ENCODE results near the gene TXNL4B. TPM values are rescaled to one million over a fixed set of nuclear protein-coding genes. Genes with fewer than 3 reads are reported as not detected.

TXNL4B gene
- total RNA-seq: 6.9 TPM
- long read RNA-seq, transcript TXNL4B-201 (4 exons, 2,556 nt): major isoform, 8 of 12 reads
- long read RNA-seq, partial matches to known transcripts: 0 of 12 reads
- long read RNA-seq, other reads (novel, unspliced or antisense): 4 of 12 reads

DNA sequence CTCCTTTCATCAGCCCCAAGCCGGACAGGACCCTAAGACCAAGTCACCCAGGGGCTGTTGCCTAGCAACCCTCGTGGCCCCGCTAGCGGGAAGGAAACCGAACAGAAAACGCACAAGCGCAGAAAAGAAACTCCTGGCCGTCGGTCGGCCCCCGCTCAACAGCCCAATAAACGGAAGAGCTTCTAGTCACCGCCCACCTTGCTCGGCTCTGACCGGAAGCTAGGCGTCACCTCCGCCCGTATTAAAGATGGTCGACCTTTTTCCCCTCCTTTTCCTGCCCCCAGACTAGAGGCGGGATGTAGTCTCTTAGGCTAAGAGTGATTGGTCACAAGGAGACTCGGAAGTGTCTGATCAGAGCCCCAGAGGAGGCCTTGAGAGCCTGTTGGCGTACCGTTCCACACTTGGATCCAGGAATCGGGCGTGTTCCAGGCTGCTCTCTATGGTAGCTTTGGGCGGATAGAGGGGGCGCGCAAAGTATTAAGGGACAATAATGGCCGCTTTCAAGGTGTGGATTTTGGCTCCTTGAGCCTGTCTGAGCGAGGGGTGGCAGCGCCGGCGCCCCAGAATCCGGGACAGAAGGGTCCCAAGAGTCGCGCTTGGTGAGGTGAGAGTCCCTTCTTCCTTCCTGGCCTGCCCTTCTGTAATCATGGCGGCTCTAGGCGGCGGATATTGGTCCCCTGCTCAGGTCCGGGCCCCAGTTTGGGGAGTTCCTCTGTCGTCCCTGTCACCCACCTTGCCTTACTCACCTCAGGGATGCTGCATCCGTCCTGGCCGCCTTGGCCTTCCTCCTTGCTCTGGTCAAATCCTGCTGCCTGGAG, at the start of gene TXNL4B, which contains the start of gene DHX38:
TXNL4B (minus strand) TSS at position 173 of the 818 bp plus-strand sequence. CDS start 2,871 bp downstream, outside the sequence.
DHX38 (plus strand) TSS at position 400 of the 818 bp plus-strand sequence. CDS start 2,311 bp downstream, outside the sequence.
- ATAC-seq (ENCODE audit: poor library complexity) (peak; percentile 99), DNase-seq (peak; percentile 95)
- intact Hi-C loops (cut with DNase I): no loop called here

DNA sequence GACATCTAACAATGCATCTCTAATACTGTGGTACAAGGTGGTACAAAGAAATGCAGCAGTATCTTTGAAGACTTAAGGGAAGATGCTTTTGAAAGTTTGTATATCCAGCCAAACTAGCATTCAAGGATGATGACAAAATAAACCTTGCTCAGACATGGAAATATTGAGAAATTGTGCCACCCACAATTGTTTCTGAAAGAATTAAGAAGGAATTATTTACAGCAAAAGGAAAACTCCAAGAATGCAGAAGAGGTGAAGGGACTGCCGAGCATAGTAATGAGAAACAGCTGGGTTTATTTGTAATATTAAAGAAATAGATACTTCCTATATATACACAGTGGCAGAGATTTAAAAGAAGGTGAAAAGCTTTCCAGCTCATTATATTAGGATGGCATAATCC, 49.1 kb upstream of the TXNL4B start:
- ATAC-seq (ENCODE audit: poor library complexity): no peak
- intact Hi-C loops (cut with DNase I): no loop called here
- no peak for DNase-seq

DNA sequence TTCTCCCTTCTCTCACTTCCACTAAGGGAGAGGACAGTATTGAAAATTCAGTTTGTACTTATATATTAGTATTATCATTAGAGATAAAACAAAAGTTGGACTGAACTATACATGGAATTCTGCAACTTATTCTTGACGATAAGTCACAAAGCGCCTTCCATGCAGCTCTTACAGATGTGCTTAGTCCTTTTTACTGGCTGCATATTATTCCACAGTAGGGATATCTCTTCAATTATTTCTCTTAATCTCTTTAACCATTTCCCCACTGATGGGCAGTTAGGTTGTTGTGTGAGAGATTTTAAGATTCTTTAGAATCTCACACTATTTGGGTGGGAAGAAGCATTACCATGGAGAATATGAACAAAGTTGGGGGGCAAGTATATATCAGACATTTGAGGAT, 46.5 kb upstream of the TXNL4B start:
- no peak for ATAC-seq (ENCODE audit: poor library complexity)
- DNase-seq: no peak
- intact Hi-C loops (cut with DNase I): no loop called here

DNA sequence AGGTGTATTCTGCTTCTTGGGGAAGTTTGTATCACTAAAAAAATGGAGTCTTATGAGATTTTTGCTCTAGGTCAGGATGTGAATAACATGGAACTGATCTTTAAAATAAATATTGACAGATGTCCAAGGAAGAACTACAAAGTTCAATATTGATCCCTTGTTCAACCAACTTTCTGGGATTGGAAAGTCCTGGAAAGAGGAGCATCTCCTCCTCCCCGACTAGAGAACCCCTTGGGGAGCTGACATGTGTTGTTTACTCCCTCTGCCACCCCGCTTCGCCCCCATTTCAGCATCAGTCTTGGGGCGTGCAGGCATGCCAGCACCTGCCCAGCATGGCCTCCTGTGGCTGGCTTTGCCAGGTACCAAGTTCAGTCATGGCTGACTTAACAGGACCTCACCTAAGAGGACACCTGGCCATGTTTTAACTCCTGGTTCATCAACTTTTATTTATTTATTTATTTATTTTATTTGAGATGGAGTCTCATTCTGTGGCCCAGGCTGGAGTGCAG, 44.7 kb upstream of the TXNL4B start:
- intact Hi-C loops (cut with DNase I): no loop called here
- DNase-seq (no peak), ATAC-seq (ENCODE audit: poor library complexity) (no peak)

DNA sequence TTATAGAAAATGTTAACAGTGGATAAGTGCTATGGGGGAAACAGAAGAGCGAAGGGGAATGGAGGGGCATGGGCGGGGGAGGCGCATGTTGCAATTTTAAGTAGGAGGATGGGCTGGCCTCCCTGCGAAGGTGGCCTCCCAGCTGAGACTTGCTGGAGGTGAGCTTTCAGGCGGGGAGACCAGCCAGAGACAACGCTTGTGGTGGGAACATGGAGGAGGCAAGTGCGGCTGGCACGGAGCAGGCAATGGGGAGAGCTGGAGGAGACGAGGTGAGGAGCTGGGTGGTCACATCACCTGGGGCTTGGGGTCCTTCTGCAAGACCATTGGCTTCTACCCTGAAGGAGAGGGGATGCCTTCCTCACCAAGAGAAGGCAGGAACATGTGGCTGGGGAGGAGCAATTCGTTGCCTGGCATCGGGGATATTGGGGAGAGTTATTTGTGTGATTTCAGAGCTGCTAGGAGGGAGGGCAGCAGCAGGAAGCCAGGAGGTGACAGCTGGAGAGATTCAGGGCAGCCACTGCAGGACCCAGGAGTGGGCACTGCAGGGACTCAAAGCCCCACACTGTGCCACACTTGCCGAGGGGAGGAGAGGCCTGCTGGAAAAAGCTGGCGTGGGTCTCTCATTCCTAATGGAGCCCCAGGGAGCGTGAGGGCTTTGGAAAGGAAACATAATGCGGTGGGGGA, 44.1 kb upstream of the TXNL4B start:
- DNase-seq (no peak), ATAC-seq (ENCODE audit: poor library complexity) (no peak)
- intact Hi-C loops (cut with DNase I): no loop called here

GRCh38 chr16:72134507-72134906, 41.1 kb upstream of the TXNL4B start:
- DNase-seq: no peak
- no peak for ATAC-seq (ENCODE audit: poor library complexity)
- intact Hi-C loops (cut with DNase I): no loop called here

- ATAC-seq (ENCODE audit: poor library complexity) (no peak), DNase-seq (no peak)
- intact Hi-C loops (cut with DNase I): no loop called here
Measured at GRCh38 chr16:72132726-72133125, 39.3 kb upstream of the TXNL4B start.

DNA sequence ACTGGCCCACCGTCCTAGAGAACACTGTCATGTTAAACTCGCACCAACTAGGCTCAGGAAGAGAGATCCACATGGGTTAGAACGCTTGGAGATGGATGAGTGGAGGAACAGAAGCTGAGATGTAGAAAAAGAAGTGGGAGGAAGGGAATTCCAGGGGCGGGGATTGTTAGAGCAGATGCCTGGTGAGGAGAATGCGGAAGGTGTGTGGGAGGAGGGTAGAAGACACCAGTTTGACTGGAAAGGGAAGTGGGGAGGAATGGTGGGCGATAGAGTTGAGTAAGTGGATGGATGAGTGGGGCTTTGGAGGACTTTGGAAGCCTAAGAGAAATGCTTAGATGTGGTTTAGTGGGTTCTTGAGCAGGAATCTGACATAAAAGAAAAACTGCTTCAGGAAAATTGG, 37.6 kb upstream of the TXNL4B start:
- DNase-seq (no peak), ATAC-seq (ENCODE audit: poor library complexity) (no peak)
- intact Hi-C loops (cut with DNase I): no loop called here

DNA sequence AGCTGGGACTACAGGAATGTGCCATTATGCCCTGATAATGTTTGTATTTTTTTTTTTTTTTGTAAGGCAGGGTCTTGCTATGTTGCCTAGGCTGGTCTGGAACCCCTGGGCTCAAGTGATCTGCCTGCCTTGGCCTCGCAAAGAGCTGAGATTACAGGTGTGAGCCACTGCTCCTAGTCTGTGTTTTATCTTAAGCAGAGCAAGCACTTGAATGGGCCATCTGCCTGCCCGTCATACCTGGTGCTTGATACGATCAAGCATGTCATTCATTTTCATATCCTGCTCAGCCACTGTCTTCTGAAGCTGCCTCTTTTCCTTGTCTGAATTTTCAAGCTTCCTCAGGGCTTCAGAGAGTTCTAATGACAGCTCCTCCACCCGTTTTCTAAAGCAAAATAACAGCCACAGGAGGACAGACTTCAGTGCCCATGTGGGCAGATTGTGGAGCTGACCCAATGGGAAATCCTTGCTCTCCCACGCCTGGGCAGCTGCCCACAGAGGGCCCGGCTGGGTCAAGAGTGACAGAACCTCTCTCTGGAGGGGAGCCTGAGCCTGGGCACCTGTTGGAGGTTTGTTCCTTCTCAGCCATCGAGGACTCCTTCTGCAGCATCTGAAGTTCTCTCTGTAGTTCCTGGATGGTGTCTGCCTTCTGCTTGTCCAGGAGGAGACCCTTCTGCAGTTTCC, 36.7 kb upstream of the TXNL4B start:
- intact Hi-C loops (cut with DNase I): no loop called here
- DNase-seq (no peak), ATAC-seq (ENCODE audit: poor library complexity) (no peak)

- DNase-seq: no peak
- intact Hi-C loops (cut with DNase I): no loop called here
- ATAC-seq (ENCODE audit: poor library complexity): no peak
Measured at GRCh38 chr16:72128701-72129100, 35.3 kb upstream of the TXNL4B start.

DNA sequence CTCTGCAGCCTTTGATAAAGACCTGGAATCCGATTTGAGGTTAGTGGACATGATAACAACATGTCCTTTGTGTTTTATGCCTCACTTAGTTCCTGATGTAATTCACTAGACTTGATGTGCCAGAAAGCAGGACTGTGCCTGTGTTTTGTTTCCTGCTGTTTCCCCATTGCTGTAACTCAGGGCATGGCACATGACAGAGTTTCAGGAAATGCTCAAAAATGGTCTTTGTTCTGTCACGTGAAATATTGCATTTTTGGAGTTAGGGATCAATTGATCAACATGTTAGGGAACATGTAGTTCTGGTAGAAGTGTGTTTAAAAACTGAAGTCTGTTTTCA, 33.0 kb upstream of the TXNL4B start:
- ATAC-seq (ENCODE audit: poor library complexity) (peak; percentile 25), DNase-seq (no peak)
- intact Hi-C loops (cut with DNase I): no loop called here

DNA sequence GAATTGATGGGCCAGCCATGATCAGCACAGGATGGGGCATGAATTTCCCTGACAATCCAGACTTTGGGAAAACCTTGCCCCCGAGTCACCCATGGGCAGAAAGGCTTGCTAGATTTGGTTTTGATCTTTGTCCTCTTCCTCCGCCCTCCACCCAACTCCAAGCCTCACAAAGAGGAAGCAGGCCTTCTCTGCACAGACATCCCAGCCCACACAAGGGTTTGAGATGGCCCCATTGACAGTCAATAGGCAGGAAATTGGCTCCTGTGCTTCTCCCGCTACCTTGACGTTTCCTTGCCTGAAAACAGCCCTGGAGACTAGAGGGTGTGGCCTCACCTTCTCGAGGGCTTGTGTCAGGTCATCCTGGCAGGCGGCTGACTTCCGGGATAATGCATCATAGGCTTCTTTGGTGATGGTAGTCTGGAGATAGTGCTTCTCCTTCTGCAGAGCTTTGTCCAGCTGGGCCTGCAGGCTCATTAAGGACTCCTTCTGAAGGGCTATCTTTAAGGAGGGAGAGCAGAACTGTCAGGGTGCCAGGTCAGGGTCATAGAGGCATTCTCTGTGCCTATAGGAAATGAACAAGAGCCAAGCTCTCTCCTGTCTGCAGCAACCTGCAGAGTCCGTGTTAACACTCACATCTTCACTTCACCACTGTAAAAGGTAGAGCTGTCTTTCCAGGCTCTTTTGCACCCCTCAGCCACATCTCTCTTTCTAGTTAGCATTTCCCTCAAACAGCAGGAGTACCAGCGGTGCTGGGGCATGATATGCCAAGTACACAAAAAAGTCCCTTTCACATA, 32.4 kb upstream of the TXNL4B start:
- ATAC-seq (ENCODE audit: poor library complexity): peak; percentile 32
- DNase-seq: no peak
- intact Hi-C loops (cut with DNase I): no loop called here

DNA sequence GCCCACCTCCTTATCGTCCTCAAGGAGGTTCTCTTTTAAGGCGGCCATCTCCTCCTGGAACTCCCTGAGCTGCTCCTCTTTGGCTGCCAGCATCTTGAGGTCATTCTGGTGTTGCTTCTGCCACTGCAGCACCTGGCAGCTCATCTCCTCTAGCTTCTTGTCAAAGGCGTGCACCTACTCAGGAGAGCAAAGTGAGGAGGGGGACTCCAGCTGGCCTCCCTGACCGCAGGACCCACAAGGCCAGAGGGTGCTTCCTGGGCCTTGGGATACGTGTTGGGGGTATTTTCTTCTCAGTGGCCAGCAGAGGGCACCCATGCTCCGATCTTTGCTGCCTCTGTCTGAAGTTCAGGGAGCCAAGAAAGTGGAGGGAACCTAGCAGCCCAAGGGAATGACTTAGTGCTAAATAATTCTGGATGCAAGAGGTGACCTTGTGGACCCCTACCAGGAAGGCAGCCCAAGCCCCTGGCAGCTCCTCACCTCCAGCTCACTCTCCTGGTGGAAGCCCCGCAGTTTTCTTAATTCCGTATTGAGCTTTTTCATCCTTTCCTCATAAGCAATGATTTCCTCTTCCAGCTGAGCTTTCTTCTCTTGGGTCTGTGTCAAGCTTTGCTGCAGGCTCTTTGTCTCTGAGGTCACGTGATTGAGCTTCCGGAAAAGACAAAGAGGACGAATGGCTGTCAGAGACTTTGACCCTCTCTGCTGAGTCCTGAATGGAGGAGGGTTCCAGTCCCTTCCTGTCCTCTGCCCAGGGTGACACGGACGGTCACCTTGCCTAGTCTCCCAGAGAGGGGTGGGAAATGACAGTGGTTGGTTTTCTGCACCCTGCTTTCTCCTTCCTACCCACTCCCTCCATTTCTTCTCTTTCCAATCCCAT, 31.6 kb upstream of the TXNL4B start:
- DNase-seq (peak; percentile 61), ATAC-seq (ENCODE audit: poor library complexity) (peak; percentile 95)
- intact Hi-C loops (cut with DNase I): no loop called here

DNA sequence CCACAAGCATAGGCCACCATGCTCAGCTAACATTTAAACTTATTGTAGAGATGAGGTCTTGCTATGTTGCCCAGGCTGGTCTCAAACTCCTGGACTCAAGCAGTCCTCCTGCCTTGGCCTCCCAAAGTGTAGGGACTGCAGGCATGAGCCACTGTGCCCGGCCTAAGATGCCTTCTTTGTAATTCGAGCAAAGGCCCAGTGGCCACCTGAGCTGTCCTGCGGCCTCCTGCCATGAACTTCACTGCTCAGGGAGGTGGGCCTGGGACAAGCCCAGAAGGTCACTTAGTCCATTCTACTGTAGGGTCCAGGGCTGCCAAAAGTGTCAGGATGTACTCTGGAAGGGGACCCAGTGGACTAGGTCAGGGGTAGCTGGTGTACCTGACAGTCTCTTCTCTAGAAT, 30.7 kb upstream of the TXNL4B start:
- intact Hi-C loops (cut with DNase I): no loop called here
- ATAC-seq (ENCODE audit: poor library complexity) (no peak), DNase-seq (no peak)

DNA sequence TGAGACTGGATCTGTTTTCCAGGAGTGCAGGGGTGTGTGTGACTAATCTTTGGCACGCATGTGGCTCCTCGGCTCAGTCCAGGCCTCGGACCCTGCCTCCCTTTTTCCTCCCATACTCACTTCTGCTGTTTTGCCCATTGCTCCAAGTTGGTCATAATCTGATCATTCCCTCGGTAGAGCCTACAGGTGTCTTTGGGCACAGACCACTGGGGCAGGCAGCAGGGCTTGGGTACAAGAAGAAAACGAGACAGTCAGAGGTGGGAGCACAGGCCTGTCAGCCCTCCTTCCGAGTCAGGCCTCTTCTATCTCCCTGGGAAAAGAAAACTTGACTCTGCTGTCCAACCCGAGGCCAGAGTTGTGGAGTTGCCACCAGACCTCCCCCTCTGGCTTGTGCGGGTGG, 30.0 kb upstream of the TXNL4B start:
- no peak for DNase-seq
- no peak for ATAC-seq (ENCODE audit: poor library complexity)
- intact Hi-C loops (cut with DNase I): no loop called here

- no peak for ATAC-seq (ENCODE audit: poor library complexity)
- intact Hi-C loops (cut with DNase I): no loop called here
- no peak for DNase-seq
Measured at GRCh38 chr16:72122916-72123315, 29.5 kb upstream of the TXNL4B start.

DNA sequence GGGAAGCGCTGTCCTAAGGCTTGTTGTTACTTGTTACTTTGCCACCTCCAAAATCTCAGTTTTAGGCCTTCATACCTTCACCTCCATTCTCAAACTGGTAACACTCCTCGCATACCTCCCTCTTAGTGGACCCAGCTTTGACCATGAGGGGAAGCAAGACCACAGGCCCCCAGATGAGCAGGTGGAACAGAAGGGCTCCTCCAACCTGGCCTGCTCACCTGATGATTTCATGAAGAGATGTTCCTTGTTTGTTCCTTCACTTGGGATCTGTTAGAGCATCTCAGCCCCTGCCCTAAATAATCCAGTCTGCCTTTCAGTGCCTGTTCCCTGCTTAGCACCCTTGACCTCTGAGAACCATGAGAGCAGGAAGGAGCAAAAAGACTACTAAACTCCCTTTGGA, 28.9 kb upstream of the TXNL4B start:
- DNase-seq: no peak
- no peak for ATAC-seq (ENCODE audit: poor library complexity)
- intact Hi-C loops (cut with DNase I): no loop called here

GRCh38 chr16:72120026-72120425, 26.6 kb upstream of the TXNL4B start:
- ATAC-seq (ENCODE audit: poor library complexity): no peak
- no peak for DNase-seq
- intact Hi-C loops (cut with DNase I): no loop called here

All from Right ventricle myocardium superior (tissue), 1 donor.